ENCODE data around the gene RABGAP1.

The RABGAP1 gene

GRCh38 chr9:123112015-123112975 is 171.5 kb downstream of the RABGAP1 start:
- no peak for DNase-seq (ENCODE audit: low spot score)

- DNase-seq (ENCODE audit: low spot score), result no peak
These were observed 172.4 kb downstream of the RABGAP1 start for GRCh38 chr9:123113185-123113584.

GRCh38 chr9:123115146-123115913 is 174.5 kb downstream of the RABGAP1 start:
- DNase-seq (ENCODE audit: low spot score), result no peak

DNA sequence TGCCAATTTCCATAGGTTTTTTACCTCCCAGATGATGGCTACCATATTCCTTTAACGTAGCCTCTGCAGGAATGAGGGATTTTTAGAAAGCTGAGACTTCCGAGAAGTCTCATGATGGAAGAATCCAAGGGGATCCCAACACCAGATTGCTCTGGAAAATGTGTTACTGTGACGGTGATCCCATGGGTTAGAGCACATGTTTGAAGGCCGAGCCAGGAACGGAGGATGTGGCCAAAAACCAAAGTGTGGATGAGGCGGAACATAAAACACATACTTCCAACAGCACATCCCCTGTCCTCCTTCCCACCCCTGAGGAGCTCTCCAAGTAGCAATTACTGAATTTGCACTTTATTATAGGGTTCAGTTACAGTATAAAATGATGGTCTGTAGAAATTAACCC is 175.2 kb downstream of the RABGAP1 start:
- no peak for DNase-seq (ENCODE audit: low spot score)

GRCh38 chr9:123119566-123119965 is 178.7 kb downstream of the RABGAP1 start:
- peak; percentile 71 for DNase-seq (ENCODE audit: low spot score)

DNA sequence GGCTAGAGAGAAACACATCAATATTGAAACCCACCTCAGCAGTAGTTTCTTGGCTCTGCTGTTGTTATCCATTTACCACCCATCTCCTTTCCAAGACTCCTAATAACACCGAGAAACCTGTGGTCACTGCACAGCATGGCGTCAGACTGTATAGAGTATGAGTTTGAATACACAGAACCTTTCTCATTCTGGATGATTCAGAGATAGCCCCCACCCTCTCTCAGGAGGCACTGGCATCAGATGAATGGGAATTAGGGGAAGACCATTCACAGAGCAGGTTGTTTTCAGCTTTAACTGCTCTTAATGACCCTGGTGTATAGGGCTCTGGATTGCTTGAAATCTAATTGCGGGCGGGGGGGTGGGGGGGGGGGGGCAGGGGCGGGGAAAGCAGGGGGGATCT is 179.3 kb downstream of the RABGAP1 start:
- DNase-seq (ENCODE audit: low spot score), result no peak

DNA sequence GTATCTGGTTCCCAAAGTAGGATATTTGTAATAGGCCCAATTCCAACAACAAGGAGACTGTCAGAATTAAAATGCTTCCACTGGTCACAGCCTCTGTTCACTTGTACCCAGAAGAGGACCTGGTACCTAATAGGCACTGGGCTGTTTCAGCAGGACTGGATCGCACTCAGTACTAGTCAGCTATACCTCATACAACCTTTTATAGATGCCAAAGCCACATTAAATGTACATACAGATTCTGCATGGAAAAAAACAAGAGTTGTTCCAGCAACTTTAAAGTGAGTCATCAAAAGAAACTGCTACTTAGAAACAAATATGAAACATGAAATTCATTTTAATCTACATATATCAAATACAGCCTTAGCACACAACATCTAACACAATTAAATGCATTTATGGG is 180.1 kb downstream of the RABGAP1 start:
- no peak for DNase-seq (ENCODE audit: low spot score)

- DNase-seq (ENCODE audit: low spot score), result no peak
These were observed 180.6 kb downstream of the RABGAP1 start for GRCh38 chr9:123121457-123121856.

GRCh38 chr9:123127512-123128075 is 186.8 kb downstream of the RABGAP1 start:
- no peak for DNase-seq (ENCODE audit: low spot score)

- DNase-seq (ENCODE audit: low spot score), result no peak
These were observed 187.8 kb downstream of the RABGAP1 start for GRCh38 chr9:123128591-123128990.

- no peak for DNase-seq (ENCODE audit: low spot score)
These were observed 188.6 kb downstream of the RABGAP1 start for GRCh38 chr9:123129423-123129822.

DNA sequence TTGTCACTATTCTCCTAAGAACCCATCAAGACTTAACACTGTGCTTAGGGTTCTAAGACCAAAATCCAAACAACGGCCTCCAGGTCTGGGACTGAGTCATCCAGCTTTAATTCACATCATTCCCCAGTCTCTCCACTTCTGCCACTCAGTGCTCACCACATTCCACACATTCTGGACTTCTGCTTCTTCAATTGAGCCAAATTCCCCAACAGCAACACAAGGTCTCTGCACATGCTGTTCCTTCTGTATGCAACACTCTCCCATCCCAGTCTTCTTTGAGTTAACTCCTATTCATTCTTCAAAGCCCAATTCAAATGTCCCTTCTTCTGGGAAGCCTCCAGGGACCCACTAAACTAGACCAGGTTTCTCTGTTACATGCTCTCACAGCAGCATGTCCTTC is 190.4 kb downstream of the RABGAP1 start:
- DNase-seq (ENCODE audit: low spot score), result no peak

DNA sequence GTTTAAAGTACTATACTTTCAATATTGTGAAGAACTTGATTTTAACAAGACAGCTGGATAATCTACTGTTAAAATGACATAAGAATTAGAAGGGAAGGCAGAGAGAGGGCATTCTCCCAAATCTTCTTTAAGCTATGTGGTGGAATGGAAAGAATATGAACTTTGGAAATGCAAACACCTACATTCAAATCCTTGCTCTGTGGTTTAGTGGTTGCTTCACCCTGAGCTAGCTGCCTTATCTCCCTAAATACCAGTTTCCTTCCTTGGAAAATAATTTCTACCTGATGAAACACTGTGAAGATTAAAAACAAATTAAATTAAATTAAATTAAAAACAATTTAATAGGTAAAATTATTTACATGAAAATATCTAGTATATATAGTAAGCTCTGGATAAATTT is 191.2 kb downstream of the RABGAP1 start:
- DNase-seq (ENCODE audit: low spot score), result no peak

GRCh38 chr9:123132696-123133095 is 191.9 kb downstream of the RABGAP1 start:
- DNase-seq (ENCODE audit: low spot score), result no peak

DNA sequence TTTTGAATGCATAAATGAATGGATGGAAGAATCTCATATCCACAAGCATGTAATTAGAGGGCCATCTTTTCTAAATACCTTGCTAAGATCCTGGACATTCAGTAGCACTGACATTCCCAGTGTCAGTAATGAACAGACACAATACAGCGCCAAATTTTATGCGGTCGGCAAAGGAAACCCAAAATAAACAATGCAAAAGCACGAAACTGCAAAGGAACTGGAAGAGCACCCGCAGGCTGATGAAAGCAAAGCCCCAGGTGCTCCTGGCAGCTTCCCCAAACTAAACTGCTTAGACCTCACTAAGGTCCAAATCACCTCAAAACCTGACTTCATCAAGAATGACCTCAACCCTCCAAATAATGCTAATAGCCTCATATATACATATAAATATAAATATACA is 194.6 kb downstream of the RABGAP1 start:
- DNase-seq (ENCODE audit: low spot score), result no peak

GRCh38 chr9:123138163-123138562 is 197.3 kb downstream of the RABGAP1 start:
- DNase-seq (ENCODE audit: low spot score), result no peak

DNA sequence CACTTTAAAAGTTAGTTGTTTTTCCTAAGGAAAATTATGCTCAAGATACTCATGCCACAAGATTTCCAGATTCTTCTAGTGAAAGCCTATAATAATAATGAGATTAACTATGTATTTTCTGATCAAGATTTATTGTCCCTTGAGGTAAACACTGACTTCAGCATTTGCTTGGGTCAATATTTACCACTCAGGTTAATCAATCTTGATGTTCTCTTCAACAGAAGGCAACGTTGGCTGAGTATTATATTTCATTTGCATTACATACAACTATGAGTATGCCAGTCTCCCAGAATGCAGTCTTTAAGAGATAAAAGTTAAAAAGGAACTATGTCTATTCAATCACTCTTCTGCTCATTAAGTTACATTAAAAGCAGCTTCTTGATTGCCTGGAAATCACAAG is 208.2 kb downstream of the RABGAP1 start:
- no peak for DNase-seq (ENCODE audit: low spot score)

DNA sequence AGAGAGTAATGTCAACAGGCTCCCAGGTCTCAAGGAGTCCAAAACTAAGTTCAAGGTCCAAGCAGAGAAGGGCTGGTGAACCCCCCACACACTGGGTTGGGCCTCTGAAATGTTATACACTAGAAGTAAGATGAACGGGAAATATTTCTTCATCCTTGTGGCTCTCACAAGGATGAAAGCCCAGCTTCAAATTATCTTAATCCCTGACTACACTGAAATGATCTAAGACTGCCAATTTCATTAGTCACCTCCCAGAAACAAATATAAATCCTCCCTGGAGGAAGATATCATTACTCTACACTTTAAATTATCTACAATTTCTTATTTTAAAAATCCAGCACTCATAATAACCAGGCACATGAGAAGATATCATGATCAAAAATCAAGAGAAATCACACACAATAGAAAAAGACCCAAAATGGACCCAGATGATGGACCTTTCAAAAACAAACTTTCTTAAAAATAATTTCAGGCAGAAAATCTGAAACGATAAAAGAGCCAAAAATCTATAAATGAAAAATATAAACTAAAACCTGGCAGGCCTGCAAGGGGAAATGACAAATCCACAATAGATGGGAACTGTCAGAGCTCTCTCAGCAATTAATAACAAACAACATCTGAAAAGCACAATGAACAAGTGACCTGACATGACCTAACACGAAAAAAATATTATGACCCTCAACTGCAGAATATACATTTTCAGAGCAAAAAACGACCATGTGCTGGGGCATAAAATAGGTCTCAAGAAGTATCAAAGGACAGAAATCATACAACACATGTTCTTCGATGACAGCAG is 210.1 kb downstream of the RABGAP1 start:
- no peak for DNase-seq (ENCODE audit: low spot score)
